GM12865 (cell line): ENCODE results near the gene CD70.

ENCODE experiments used
- DNase-seq: peaks from one replicate; pipeline ENCODE4 v3.0.0; 2010; ENCODE audit warnings: low read depth
- H3K4me3 ChIP-seq: 2 replicates; pipeline ENCODE4 v1.5.1; 2011; ENCODE audit warnings: mild to moderate bottlenecking, low read depth, low read length, control low read depth
- TF ChIP-seq, protein P1 (sequence below): IDR thresholded peaks from 2 replicates; pipeline ENCODE4 v1.5.1; 2011; ENCODE audit warnings: low read length, control low read depth, low read depth, inconsistent platforms; ENCODE audit not compliant: insufficient read depth; ENCODE audit errors: missing control alignments

CD70 gene

DNA sequence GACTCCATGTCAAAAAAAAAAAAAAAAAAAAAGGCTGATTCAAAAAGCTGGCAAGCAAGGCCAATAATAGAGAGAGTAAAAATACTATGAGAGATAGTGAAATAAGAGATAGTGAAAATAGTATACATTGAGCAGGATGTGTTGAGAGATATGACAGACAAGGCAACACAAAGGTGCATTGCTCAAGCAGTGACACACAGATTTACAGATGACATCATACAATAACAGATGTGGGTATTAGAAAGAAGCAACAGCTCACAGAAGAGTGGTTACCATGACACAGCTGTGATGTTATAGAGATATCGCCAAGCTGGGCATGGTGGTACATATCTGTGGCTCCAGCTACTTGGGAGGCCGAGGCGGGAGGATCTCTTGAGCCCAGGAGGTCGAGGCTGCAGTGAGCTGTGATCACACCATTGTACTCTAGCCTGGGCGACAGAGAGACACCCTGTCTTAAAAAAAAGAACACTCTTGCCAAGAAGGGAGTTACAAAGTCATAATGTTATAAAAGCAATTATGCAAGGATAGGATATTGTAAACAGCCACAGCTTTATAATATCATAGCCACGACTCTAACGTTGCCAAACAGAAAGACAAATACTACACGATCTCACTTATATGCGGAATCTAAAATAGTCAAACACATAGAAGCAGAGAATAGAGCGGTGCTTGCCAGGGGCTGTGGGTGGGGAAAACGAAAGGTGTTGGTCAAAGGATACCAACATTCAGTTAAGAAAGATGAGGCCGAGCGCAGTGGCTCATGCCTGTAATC is 49.8 kb downstream of the CD70 start:
- H3K4me3 ChIP-seq = no peak overlapping the region
- TF ChIP-seq, protein P1, sequence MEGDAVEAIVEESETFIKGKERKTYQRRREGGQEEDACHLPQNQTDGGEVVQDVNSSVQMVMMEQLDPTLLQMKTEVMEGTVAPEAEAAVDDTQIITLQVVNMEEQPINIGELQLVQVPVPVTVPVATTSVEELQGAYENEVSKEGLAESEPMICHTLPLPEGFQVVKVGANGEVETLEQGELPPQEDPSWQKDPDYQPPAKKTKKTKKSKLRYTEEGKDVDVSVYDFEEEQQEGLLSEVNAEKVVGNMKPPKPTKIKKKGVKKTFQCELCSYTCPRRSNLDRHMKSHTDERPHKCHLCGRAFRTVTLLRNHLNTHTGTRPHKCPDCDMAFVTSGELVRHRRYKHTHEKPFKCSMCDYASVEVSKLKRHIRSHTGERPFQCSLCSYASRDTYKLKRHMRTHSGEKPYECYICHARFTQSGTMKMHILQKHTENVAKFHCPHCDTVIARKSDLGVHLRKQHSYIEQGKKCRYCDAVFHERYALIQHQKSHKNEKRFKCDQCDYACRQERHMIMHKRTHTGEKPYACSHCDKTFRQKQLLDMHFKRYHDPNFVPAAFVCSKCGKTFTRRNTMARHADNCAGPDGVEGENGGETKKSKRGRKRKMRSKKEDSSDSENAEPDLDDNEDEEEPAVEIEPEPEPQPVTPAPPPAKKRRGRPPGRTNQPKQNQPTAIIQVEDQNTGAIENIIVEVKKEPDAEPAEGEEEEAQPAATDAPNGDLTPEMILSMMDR = no peak
- peak; percentile 22 for DNase-seq

DNA sequence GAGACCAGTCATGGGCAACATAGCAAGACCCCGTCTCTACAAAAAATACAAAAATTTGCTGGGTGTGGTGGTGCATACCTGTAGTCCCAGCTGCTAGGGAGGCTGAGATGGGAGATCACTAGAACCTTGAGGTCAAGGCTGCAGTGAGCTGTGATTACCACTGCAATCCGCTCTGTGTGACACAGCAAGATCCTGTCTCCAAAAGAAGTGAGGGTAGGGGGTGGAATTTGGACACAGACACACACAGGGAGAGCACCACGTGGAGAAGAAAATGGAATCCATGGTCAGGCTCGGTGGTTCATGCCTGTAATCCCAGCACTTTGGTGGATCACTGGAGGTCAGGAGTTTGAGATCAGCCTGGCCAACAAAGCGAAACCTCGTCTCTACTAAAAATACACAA is 51.4 kb downstream of the CD70 start:
- TF ChIP-seq, protein P1 = no peak
- H3K4me3 ChIP-seq = no peak overlapping the region
- peak; percentile 26 for DNase-seq
